ENCODE measurements around the gene TP53I11.

TP53I11 gene

GRCh38 chr11:44912270-44912987 is 38.3 kb downstream of the TP53I11 start:
- DNase-seq (ENCODE audit: low spot score) = no peak

GRCh38 chr11:44911029-44911814 is 39.5 kb downstream of the TP53I11 start:
- peak; percentile 86 for DNase-seq (ENCODE audit: low spot score)

DNA sequence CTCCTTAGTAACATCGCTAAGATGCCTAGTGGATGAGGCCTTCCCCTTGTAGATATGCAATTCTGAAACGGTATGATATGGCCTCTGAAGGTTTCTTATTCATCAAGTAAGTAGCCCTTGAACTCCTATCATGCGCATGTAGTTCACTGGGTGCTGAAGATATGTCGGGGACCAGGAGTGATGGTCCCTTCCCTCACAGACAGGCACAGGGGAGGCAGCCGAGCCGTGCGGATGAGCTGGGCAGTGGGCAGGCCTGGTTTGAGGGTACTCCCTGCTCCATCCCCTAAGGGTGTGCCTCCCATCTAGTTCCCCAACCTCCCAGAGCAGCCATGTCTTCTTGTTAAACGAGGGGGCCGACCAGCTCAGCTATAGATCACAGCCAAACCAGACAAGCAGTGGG is 40.1 kb downstream of the TP53I11 start:
- no peak for DNase-seq (ENCODE audit: low spot score)

GRCh38 chr11:44909557-44909956 is 41.1 kb downstream of the TP53I11 start:
- no peak for DNase-seq (ENCODE audit: low spot score)

DNA sequence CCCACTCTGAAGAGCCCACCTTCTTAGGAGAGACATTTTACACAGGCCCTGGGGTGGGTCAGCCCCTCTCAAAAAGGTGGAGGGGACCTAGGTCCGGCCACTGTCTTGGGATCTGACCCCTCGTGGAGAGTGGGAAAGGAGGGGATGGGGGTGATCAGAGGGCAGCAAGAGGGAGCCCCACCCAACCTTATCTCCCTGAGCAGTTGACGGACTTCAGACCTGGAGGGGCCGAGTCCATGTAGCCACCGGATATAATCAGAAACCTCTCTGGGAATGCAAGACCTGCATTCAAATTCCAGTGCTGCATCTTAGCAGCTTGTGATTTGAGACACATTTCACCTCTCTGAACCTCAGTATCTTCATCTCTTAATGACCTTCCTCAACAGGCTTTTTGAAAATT is 44.0 kb downstream of the TP53I11 start:
- no peak for DNase-seq (ENCODE audit: low spot score)

DNA sequence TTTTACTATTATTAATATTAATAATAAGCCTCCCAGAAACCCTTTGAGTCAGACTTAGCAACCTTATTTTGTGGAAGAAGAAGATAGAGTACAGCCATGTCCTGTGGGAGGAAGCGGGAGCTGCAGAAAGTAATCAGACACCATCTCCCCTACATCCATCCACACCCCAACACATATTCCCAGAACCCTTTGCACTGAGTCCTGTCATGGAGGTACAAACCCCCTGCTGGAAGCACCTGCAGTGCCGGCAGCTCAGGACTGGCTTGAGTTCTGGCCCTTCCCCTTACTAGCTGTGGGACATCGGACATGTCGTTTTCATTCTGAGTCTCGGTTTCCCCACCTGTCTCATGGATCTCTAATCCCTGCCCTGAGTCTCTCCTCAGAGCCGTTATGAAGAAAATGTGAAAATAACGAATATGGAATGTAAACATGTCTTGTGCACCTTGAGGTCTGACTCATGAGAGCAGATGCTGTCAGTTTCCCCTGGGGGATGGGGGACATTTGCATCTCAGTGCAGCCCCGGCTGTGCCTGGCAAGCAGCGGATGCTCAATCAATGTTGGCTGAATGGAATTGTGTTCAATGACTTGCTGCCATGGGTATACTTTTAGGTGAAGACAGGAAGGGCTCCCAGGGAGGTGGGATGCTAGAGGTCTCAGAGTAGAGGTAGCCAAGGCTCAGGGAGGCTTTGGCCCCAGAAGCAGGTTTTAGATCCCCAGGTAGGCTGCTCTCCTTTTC is 45.4 kb downstream of the TP53I11 start:
- no peak for DNase-seq (ENCODE audit: low spot score)

GRCh38 chr11:44904261-44905020 is 46.2 kb downstream of the TP53I11 start:
- no peak for DNase-seq (ENCODE audit: low spot score)

GRCh38 chr11:44903518-44903917 is 47.2 kb downstream of the TP53I11 start:
- no peak for DNase-seq (ENCODE audit: low spot score)

DNA sequence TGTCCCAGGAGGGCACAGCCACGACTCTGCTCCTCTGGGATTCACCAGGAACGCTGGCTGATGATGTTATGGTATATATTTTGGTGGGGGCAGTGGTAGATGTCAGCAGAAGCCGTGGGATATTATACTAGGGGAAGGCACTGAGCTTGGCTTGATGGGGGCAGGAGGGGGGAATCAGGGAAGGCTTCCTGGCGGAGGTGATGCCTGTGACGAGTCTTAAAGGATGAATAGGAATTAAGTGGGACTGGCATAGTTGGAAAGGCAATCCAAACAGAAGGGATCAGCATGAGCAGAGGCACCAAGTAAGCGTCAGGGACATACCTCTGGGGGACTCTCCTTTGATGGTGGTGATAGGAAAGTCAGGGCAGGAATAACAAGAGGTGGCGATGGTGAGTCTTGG is 47.6 kb downstream of the TP53I11 start:
- DNase-seq (ENCODE audit: low spot score) = no peak

- no peak for DNase-seq (ENCODE audit: low spot score)
Measured at GRCh38 chr11:44901786-44902185, 48.9 kb downstream of the TP53I11 start.

- DNase-seq (ENCODE audit: low spot score) = no peak
Measured at GRCh38 chr11:44901120-44901633, 49.5 kb downstream of the TP53I11 start.

DNA sequence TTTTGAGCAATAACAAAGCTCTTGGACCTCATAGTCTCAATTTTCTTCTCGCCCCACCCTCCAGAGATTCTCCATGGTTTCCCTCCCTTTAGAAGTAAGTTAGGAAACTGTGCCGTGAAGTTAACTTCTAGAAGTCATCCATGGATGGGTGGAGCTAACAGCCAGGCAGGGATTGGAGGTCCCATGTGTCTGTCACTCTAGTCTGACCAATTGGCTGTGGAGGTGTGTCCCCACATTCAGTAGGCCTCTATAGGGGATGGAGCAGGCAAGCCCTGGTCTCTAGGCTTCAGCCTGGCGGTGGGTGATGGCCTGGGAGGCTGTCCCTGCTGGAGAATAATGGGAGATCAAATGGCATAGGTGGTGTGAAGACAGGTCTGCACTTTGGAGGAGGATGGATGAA is 50.7 kb downstream of the TP53I11 start:
- no peak for DNase-seq (ENCODE audit: low spot score)

- peak; percentile 48 for DNase-seq (ENCODE audit: low spot score)
Measured at GRCh38 chr11:44893846-44894617, 56.7 kb downstream of the TP53I11 start.

DNA sequence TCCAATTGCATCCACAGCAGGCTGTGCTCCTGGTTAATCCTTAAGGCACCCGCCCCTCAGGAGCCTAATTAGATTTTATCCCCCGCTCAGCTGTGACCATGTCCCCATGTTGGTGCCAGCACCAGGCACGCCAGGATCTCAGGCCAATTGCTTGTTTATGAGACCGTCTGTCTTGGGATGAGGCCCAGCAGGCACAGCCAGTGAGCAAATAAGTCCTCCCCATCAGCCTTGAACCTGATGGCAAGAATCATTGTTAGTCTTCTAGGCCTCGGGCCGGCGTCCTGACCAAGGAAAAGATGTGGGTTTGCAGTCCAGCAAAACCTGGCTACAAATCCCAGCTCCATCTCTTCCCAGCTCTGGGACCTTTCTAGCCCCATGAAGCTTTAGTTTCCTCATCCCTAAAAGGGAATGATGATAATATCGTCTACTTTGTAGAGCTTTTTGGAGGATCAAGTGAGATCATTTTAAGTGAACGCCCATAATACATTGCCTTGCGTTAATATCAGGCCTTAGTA is 57.3 kb downstream of the TP53I11 start:
- no peak for DNase-seq (ENCODE audit: low spot score)

DNA sequence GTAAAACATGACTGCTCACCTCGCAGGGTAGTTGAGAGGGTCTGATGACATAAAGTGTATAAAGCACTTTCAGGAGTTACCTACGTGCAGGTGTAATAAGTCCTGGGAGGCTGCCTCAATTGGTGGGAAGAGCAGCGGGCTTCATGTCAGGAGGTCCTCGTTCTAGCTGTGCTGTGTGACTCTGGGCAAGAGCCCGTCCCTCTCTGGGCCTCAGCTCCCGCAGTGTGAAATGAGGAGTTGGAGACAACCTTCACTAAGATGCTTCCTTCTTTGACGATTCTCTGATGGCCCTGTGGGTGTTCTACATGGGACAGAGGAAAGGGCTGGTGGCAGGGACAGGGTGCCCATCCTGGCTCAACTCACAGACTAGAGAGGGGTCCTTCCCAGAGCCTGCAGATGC is 57.8 kb downstream of the TP53I11 start:
- no peak for DNase-seq (ENCODE audit: low spot score)

DNA sequence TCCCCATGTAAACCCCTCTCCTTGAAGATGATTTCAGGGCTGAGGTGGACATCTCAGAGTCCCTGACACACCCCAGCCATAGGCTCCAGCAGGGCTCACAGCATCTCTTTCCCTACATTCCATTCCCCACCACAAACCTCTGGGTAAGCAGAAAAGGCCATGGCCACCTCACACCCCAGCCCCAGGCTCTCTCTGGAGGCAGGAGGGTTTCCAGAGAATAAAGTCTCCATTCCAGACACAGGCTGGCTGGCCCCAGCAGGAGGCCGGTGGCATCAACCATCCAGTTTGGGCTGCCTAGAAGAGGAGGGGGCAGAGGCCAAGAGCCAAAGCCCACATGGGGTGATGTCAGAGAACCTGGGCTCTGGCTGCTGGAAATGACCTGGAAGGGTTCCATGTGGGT is 61.4 kb downstream of the TP53I11 start:
- DNase-seq (ENCODE audit: low spot score) = no peak

GRCh38 chr11:44887636-44888035 is 63.0 kb downstream of the TP53I11 start:
- DNase-seq (ENCODE audit: low spot score) = no peak

GRCh38 chr11:44886790-44887140 is 63.9 kb downstream of the TP53I11 start:
- no peak for DNase-seq (ENCODE audit: low spot score)

DNA sequence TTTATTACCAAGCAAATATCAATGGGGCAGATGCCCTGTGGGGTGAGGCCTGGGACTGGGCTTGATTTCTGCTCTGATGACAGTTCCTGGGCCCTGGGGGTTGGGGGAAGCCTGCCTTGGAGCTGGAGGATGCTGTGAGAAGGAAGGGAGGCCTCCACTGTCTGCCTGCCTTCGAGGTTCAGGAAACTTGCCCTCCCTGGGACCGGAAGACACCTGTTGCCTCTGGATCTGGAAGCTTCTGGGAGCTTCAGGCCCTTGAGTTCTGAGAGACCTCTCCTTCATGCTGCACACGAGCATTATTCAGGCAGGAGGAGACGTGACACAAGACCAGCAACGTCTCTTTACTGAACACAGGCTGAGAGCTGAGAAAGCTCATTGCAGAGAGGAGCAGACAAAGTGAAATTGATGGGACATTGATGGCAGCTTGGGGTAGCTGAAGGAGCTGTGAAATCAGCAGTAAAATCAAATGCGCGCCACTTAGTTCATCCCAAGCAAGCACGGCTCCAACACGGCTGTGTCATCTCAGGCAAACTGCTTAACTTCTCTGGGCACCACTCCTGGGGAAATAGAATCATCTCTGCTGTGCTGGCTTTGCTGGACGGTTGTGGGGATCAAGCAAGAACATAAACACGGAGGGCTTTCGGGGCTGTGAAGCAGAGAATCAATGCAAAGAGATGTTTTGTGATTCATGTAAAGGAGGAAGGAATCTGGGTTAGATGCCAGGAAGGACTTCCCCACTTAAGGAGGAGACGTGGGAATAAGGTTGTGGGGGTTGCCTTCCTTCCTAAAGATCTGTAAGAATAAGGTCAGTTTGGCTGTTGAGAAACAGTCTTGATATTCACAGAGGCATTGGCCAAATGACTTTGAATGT is 64.5 kb downstream of the TP53I11 start:
- no peak for DNase-seq (ENCODE audit: low spot score)

Data from activated CD4-positive, alpha-beta T cell treated with anti-CD3 and anti-CD28 coated beads, Interleukin-2, Interleukin-4, amounts not matched to agents 100 ng/mL and 50 ng/mL, durations not matched to agents 16 hours and 8 hours (primary cell).